Activated naive CD4-positive, alpha-beta T cell treated with anti-CD3 and anti-CD28 coated beads, Interleukin-2, amount 50 U/mL, for 72 hours (primary cell): Measurements from ENCODE around the gene TFPI. TPM values are rescaled to one million over a fixed set of nuclear protein-coding genes. Genes with fewer than 3 reads are reported as not detected.
A peak's percentile ranks its signal among the peaks of the same experiment; 100 is the strongest.
"Not testable (repeated sequence)": the region's sequence is repeated elsewhere in the genome, so short reads cannot be mapped to it uniquely, and the experiment has no call there.

Source experiments
- ATAC-seq, 2 donors: fragments of 150-1000 bp; cut with Tn5 transposase; 2 replicates each; pipeline ENCODE4 v1.10.0; 2021; ENCODE audit warnings: mild to moderate bottlenecking in 2 of 2, moderate library complexity in 2 of 2
- DNase-seq, 2 donors: peaks; one replicate each; pipeline ENCODE4 v3.0.0; 2021 to 2022; ENCODE audit warnings: low spot score in 2 of 2
- H3K27ac Mint-ChIP-seq, 2 donors: one replicate each; pipeline ENCODE4 v1.8.0; 2022; ENCODE audit warnings: mild to moderate bottlenecking in 2 of 2, mixed read lengths in 2 of 2
- H3K36me3 Mint-ChIP-seq, 2 donors: one replicate each; pipeline ENCODE4 v1.8.0; 2022; ENCODE audit warnings: mixed read lengths in 2 of 2
- H3K9me3 Mint-ChIP-seq, 2 donors: one replicate each; pipeline ENCODE4 v1.8.0; 2022; ENCODE audit warnings: mixed read lengths in 2 of 2
- total RNA-seq, 2 donors: library from RNA; stranded (reverse); gene quantifications; one replicate each; pipeline ENCODE4 v1.2.3, GENCODE V29; 2022

TFPI gene
- total RNA-seq, 2 donors from 2014 or later = 0.34 TPM; not detected in 1

DNA sequence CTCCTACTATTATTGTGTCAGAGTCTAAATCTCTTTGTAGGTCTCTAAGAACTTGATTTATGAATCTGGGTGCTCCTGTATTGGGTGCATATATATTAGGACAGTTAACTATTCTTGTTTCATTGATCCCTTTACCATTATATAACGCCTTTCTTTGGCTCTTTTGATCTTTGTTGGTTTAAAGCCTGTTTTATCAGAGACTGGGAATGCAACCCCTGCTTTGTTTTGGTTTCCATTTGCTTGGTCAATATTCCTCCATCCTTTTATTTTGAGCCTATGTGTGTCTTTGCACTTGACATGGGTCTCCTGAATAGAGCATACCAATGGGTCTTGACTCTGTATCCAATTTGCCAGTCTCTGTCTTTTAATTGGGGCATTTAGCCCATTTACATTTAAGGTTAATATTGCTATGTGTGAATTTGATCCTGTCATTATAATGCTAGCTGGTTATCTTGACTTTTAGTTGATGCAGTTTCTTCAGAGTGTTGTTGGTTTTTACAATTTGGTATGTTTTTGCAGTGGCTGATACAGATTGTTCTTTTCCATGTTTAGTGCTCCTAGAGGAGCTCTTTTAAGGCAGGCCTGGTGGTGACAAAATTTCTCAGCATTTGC is 36.4 kb downstream of the TFPI start:
- not testable (repeated sequence) for ATAC-seq, DNase-seq, H3K27ac Mint-ChIP-seq
- Mint-ChIP-seq H3K36me3 (peaks cover 0 to 13% of the 10 kb centered on the region in 2 donors), H3K9me3 (peaks cover 4 to 15% of the 10 kb centered on the region in 2 donors)

DNA sequence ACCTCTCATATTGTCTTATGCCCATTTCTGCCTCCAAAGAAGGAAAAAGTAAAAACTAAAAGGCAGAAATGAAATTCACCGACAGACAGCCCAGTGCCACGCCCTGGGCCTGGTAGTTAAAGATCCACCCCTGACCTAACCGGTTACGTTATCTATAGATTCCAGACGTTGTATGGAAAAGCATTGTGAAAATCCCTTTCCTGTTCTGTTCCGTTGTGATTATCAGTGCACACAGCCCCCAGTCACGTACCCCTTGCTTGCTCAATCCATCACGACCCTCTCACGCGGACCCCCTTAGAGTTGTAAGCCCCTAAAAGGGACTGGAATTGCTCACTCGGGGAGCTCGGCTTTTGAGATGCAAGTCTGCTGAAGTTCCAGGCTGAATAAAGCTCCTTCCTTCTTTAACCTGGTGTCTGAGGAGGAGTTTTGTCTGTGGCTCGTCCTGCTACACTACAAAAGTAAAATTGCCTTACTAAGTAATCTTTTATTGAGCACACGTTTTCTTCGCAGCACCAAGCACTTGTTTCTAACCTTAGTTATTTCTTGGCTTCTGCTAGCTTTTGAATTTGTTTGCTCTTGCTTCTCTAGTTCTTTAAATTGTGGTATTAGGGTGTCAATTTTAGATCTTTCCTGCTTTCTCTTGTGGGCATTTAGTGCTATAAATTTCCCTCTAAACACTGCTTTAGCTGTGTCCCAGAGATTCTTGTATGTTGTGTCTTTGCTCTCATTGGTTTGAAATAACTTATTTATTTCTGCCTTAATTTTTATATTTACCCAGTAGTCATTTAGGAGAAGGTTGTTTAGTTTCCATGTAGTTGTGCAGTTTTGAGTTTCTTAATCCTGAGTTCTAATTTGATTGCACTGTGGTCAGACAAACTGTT is 37.4 kb downstream of the TFPI start:
- H3K27ac Mint-ChIP-seq, ATAC-seq, DNase-seq: not testable (repeated sequence)
- peaks cover 4 to 15% of the 10 kb centered on the region in 2 donors for H3K9me3 Mint-ChIP-seq
- H3K36me3 Mint-ChIP-seq = peaks cover 0 to 13% of the 10 kb centered on the region in 2 donors

DNA sequence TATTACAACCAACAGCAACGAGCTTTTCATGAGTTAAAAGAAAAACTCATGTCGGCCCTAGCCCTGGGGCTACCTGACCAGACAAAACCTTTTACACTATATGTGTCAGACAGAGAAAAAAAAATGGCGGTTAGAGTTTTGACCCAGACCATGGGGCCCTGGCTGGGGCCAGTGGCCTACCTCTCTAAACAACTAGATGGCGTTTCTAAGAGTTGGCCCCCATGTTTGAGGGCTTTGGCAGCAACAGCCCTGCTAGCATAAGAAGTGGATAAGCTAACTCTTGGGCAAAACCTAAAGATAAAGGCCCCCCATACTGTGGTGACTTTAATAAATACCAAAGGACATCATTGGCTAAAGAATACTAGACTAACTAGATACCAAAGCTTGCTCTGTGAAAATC is 39.3 kb downstream of the TFPI start:
- DNase-seq = no peak
- H3K27ac Mint-ChIP-seq = no peak overlapping the region
- H3K9me3 Mint-ChIP-seq = peaks cover 4 to 15% of the 10 kb centered on the region in 2 donors
- H3K36me3 Mint-ChIP-seq = peaks cover 0 to 13% of the 10 kb centered on the region in 2 donors
- no peak for ATAC-seq

DNA sequence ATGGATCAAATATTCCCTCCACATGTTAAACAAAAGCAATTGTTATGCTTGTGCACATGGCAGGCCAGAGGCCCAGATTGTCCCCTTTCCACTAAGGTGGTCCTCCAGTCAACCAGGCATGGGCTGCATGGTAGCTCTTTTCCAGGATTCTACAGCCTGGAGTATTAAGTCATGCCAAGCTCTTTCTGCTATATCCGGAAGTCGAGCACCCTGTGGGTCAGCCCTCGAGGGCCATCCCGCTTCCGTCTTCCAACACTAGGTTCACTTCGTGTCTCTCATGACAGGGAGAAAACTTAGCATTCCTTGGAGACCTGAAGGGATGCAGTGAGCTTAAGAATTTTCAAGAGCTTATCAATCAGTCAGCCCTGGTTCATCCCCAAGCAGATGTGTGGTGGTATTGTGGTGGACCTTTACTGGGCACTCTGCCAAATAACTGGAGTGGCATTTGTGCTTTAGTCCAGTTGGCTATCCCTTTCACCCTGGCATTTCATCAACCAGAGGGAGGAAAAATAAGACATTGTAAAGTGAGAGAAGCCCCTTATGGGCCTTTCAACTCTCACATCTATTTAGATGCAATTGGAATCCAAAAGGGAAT is 39.9 kb downstream of the TFPI start:
- H3K27ac Mint-ChIP-seq, DNase-seq, ATAC-seq: not testable (repeated sequence)
- H3K9me3 Mint-ChIP-seq = peaks cover 4 to 15% of the 10 kb centered on the region in 2 donors
- peaks cover 0 to 11% of the 10 kb centered on the region in 2 donors for H3K36me3 Mint-ChIP-seq

DNA sequence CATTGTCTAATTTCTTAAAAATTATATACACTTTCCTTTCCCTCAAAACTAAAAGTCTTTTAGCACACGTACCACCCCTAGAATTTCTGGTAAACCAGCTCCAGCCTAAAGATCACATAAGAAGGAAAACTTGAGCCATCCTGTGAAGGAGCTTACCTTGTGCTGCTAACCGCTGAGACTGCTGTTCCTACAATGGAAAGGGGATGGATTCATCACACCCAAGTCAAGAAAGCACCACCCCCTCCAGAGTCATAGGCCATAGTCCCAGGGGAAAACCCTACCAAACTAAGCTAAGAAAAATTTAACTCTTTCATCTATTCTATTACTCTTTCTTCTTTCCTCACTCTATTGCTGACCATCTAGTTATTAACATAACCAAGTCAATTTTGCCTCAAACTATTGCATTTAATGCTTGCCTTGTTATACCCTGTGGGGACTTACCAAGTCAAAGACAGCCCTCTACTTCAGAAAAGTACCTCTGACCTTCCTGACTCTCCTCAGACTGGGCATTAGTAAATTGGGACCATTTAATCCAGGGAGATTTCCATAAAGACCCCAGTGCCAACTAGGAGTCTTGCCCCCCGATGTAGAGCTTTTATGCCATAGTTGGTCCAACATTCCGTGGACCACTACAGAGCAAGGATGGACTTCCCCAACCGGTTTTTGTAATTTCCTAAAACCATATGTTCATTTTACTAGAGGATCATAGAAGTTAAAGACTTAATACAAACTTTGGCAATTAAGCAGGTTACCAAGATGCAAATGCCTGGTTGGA is 40.6 kb downstream of the TFPI start:
- not testable (repeated sequence) for DNase-seq, ATAC-seq, H3K36me3 Mint-ChIP-seq, H3K27ac Mint-ChIP-seq
- peaks cover 4 to 13% of the 10 kb centered on the region in 2 donors for H3K9me3 Mint-ChIP-seq

DNA sequence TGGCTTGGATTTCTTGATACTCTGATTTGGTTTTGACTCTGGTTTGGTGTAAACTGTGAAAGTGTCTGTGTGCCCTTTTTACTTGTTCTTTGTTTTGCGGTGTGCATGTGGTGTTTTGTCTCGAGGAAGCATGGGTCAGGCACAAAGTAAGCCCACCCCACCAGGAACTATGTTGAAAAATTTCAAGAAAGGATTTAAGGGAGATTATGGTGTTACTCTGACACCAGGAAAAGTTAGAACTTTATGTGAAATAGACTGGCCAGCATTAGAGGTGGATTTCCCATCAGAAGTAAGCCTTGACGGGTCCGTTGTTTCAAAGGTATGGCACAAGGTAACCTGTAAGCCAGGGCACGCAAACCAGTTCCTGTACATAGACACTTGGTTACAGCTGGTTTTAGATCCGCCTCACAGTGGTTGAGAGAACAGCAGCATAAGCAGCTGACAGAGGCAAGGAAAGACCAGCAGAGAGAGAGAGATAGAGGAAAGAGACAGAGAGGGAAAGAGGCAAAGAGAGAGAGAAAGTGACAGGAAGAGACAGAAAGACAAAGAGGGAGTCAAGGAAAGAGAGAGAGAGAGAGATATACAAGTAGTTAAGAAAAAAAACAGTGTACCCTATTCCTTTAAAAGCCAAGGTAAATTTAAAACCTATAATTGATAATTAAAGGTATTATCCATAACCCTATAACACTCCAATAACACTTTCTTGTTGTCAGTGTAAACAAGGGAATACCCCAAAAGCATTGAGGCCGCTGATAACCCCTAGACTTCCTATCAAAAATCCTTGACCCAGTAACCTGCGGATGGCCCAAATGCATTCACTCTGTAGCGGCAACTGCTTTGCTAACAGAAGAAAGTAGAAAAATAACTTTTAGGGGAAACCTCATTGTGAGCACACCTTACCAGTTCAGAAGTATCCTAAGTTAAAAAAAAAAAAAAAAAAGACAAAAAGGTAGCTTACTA is 42.6 kb downstream of the TFPI start:
- no peak for DNase-seq
- Mint-ChIP-seq H3K27ac (no peak overlapping the region), H3K9me3 (no peaks in the 10 kb centered on the region), H3K36me3 (no peaks in the 10 kb centered on the region)
- no peak for ATAC-seq

DNA sequence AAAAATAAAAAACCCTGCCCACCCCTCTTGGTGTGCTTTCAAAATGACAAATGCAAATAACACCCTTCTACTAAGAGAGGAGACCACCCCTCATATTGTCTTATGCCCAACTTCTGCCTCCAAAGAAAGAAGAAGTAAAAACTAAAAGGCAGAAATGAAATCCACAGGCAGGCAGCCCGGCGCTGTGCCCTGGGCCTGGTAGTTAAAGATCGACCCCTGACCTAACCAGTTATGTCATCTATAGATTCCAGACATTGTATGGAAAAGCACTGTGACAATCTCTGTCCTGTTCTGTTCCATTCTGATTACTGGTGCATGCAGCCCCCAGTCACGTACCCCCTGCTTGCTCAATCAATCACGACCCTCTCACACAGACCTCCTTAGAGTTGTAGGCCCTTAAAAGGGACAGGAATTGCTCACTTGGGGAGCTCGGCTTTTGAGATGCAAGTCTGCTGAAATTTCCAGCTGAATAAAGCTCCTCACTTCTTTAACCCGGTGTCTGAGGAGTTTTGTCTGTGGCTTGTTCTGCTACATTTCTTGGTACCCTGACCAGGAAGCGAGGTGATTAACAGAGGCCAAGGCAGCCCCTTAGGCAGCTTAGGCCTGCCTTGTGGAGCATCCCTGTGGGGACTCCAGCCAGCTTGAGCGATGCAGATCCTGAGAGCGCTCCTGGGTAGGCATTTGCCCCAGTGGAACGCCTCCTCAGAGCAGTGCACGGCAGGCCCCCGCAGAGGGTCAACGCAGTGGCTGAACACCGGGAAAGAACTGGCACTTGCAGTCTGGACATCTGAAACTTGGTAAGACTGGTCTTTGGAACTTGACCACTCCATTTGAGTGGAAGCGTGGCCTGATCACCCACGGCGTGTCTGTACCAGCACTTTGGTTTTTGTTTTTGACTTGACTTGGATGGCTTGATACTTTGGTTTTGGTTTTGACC is 43.5 kb downstream of the TFPI start:
- not testable (repeated sequence) for ATAC-seq, H3K36me3 Mint-ChIP-seq, H3K9me3 Mint-ChIP-seq, DNase-seq, H3K27ac Mint-ChIP-seq

DNA sequence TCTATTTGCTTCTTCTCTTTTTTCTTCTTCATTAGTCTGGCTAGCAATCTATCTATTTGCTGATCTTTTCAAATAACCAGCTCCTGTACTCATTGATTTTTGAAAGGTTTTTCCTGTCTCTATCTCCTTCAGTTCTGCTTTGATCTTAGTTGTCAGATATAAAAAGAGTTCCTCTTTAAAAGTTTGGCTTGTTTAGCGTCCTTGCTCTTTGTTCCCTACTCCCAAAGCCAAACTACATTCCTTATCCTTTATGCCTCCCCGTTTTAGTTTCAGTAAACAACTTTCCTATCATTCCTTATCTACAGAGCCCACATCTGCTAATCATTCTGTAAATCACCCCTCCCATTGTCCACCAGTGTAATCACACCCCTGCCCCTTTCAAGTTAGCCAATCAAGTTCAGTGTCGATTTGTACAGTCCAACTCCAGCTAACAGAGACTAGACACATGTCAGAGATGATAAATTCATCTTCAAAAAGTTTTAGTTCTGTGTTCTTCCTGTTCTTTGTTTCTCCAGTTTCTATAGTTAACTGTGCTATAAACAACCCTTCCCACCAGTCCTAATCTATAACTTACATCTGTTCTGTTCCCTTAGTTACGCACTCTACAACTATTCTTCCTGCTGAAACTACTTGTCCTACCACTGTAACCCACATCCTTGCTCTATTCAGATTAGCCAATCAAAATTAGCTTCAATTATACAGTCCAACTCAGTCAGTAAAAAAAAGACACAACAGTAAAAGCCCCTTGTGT is 44.4 kb downstream of the TFPI start:
- Mint-ChIP-seq H3K9me3 (no peaks in the 10 kb centered on the region), H3K27ac (no peak overlapping the region), H3K36me3 (no peaks in the 10 kb centered on the region)
- peak; percentile 28 to 40 for ATAC-seq
- no peak for DNase-seq

DNA sequence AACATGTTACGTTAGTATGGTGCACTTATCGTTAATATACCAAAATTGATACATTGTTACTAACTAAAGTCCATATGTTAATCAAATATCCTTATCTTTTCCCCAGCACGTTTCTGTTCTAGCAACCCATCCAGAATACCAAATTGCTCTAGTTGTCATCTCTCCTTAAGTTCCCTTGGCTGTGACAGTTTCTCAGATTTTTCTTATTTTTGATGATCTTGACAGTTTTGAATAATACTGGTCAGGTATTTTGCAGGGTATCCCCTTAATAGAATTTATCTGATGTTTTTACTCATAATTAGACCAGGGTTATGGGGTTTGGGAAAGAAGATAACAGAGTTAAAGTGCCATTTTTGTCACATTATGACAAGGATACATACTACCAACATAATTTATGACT is 47.8 kb downstream of the TFPI start:
- Mint-ChIP-seq H3K36me3 (no peaks in the 10 kb centered on the region), H3K27ac (no peak overlapping the region), H3K9me3 (no peaks in the 10 kb centered on the region)
- ATAC-seq (no peak), DNase-seq (no peak)

DNA sequence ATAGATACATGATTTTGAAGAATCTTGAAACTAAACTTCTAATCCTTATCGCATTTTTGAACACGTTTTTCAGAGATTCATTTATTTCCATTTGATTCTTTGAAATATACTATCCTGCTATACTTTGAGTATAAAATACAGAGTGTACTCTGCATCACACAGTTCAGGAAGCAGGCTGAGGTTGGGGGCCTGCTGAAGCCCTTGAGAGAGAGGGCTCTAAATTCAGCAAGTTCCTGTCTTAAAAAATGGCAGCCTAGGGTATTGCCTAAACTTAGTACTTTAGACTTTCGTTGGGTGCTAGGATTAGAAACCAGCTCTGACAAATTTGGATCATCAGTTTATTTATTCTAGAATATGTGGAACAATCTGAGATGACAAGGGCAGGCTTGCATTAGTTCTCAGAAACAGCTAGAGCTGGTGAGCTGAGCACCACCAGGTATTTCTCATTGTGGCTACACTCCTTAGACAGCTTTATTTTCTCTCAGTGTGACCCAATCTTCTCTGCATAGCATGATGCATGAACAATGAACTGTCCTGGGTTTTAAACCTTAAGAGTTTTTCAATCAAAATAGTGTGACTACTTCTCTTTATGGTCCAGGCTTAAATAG is 49.1 kb downstream of the TFPI start:
- Mint-ChIP-seq H3K36me3 (no peaks in the 10 kb centered on the region), H3K27ac (no peak overlapping the region), H3K9me3 (no peaks in the 10 kb centered on the region)
- ATAC-seq (no peak), DNase-seq (no peak)

DNA sequence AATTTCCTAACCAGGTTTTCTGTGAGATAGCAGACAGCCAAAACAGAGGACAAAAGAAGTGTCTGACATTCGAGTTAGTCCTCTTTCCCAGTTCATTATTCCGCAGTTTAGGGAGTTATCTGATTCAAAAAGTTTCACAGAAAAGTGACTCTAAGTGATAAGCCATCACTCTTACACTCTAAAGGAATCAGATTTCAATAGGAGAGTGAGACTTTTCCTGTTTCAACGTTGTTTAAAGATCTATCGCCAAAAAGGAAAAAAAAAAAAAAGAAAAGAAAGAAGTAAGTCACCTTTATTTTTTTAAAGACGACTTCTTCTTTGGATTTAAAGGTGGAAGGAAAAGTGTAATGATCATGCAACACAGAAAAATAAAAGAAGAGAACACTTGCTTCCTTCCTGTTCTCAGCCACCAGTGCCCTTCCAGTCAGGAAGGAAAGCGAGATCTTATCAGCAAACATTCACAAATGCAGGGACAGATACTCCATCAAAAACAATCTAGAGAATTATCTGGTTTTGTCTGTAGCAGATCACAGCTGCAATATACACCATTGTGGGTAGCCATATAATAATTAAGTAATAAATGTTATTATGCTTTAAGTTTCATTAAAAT is 49.8 kb downstream of the TFPI start:
- Mint-ChIP-seq H3K36me3 (no peaks in the 10 kb centered on the region), H3K27ac (no peak overlapping the region), H3K9me3 (no peaks in the 10 kb centered on the region)
- ATAC-seq = no peak
- DNase-seq = no peak

DNA sequence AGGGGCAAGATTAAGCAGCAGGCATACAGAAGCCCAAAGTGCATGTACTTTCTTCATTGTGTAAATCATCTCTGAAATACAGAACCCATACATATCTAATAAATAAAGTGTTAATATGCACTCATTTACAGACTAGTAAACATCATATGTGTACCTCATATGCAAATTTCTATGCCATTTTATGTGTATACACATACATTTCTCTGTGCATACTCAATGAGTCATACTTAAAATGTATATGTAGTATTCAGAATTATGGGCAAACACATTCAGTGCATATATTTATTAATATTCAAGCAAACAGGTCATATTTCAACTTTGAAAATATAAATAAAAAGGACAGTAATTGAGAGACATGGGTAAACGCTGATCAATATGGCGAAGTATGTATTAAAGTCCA is 50.5 kb downstream of the TFPI start:
- DNase-seq (no peak), ATAC-seq (no peak)
- Mint-ChIP-seq H3K36me3 (no peaks in the 10 kb centered on the region), H3K9me3 (no peaks in the 10 kb centered on the region), H3K27ac (no peak overlapping the region)

DNA sequence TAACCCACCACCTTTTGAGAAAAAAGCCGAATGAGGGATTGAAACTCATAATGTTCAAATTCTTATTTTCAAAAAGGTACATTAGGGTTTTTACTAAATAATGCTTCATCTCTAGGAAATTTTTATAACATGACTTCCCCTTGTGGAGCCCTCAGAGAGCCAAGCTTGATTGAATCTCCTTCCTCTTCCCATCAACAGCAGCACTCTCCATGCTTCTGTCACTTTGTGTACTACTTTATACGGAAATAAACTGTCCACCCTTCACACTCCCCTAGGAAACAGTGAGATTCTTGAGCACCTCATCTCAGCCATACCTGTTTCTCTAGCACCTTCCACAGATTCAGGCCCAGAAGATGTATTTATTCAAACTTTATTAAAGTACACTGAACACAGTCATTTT is 51.8 kb downstream of the TFPI start:
- Mint-ChIP-seq H3K36me3 (no peaks in the 10 kb centered on the region), H3K27ac (no peak overlapping the region), H3K9me3 (no peaks in the 10 kb centered on the region)
- ATAC-seq (no peak), DNase-seq (no peak)
